ENCODE measurements around the gene ADGRA1.
"Not testable (repeated sequence)": the region's sequence is repeated elsewhere in the genome, so short reads cannot be mapped to it uniquely, and the experiment has no call there.

Gene ADGRA1

GRCh38 chr10:133128126-133129070 lies 40.7 kb downstream of the ADGRA1 start:
- DNase-seq (ENCODE audit: low read depth) = no peak

GRCh38 chr10:133129071-133129858 lies 41.5 kb downstream of the ADGRA1 start:
- DNase-seq (ENCODE audit: low read depth) = no peak

GRCh38 chr10:133129859-133130495 lies 42.3 kb downstream of the ADGRA1 start:
- no peak for DNase-seq (ENCODE audit: low read depth)

GRCh38 chr10:133130602-133131001 lies 42.9 kb downstream of the ADGRA1 start:
- DNase-seq (ENCODE audit: low read depth) = no peak

- DNase-seq (ENCODE audit: low read depth) = no peak
Measured at GRCh38 chr10:133131053-133131452, 43.3 kb downstream of the ADGRA1 start.

- DNase-seq (ENCODE audit: low read depth) = no peak
Measured at GRCh38 chr10:133131734-133132472, 44.2 kb downstream of the ADGRA1 start.

- DNase-seq (ENCODE audit: low read depth) = no peak
Measured at GRCh38 chr10:133132473-133133291, 45.0 kb downstream of the ADGRA1 start.

- DNase-seq (ENCODE audit: low read depth) = no peak
Measured at GRCh38 chr10:133133471-133134231, 45.9 kb downstream of the ADGRA1 start.

GRCh38 chr10:133134411-133135115 lies 46.8 kb downstream of the ADGRA1 start:
- DNase-seq (ENCODE audit: low read depth) = no peak

GRCh38 chr10:133135116-133135465 lies 47.4 kb downstream of the ADGRA1 start:
- no peak for DNase-seq (ENCODE audit: low read depth)

GRCh38 chr10:133137486-133138145 lies 49.9 kb downstream of the ADGRA1 start:
- DNase-seq (ENCODE audit: low read depth) = not testable (repeated sequence)

GRCh38 chr10:133139551-133140065 lies 51.9 kb downstream of the ADGRA1 start:
- no peak for DNase-seq (ENCODE audit: low read depth)

- no peak for DNase-seq (ENCODE audit: low read depth)
Measured at GRCh38 chr10:133140417-133141143, 52.9 kb downstream of the ADGRA1 start.

- no peak for DNase-seq (ENCODE audit: low read depth)
Measured at GRCh38 chr10:133141144-133141957, 53.6 kb downstream of the ADGRA1 start.

- no peak for DNase-seq (ENCODE audit: low read depth)
Measured at GRCh38 chr10:133141958-133142340, 54.2 kb downstream of the ADGRA1 start.

GRCh38 chr10:133142523-133143199 lies 54.9 kb downstream of the ADGRA1 start:
- no peak for DNase-seq (ENCODE audit: low read depth)

GRCh38 chr10:133143200-133143533 lies 55.4 kb downstream of the ADGRA1 start:
- DNase-seq (ENCODE audit: low read depth) = no peak
